Endothelial cell of umbilical vein (primary cell): ENCODE data around the gene TES. TPM values are rescaled to one million over a fixed set of nuclear protein-coding genes. Genes with fewer than 3 reads are reported as not detected.

ENCODE experiments used
- BruUV-seq: library from RNA; stranded (reverse); fragments of 400-500 nt; replicated peaks from 2 replicates; lab custom pipeline; 2021; lab: Mats Ljungman, UMichigan
- CTCF ChIA-PET: fragments of 300-600, 350-600 bp; sonication (Branson Sonifier 250); formaldehyde crosslinking; loops from one replicate; lab custom pipeline; 2021; ENCODE audit warnings: antibody characterized with exemption, inconsistent platforms; lab: Charles Lee
- POLR2A ChIA-PET: fragments of 300-600, 350-600 bp; sonication (Branson Sonifier 250); formaldehyde crosslinking; loops from one replicate; lab custom pipeline; 2021; ENCODE audit warnings: antibody characterized with exemption, inconsistent platforms; lab: Charles Lee
- DNase-seq: peaks from one replicate; pipeline ENCODE4 v3.0.0-alpha.2; 2011; ENCODE audit warnings: low read depth, low spot score
- FAIRE-seq: peaks from 2 replicates; lab custom pipeline; 2011; peaks lifted over from hg19 to GRCh38; lab: Jason Lieb, UNC
- H2AFZ ChIP-seq: 2 replicates; pipeline ENCODE4 v1.6.0; 2012; ENCODE audit warnings: low read depth, low read length, control low read depth, inconsistent platforms
- H3K27ac ChIP-seq: 2 replicates; pipeline ENCODE4 v1.5.1; 2011; ENCODE audit warnings: low read depth, mild to moderate bottlenecking, control low read depth, low read length, moderate library complexity; ENCODE audit not compliant: insufficient read depth
- H3K27me3 ChIP-seq, 2 experiments: 2 replicates each; pipeline versions ENCODE4 v1.6.0 to v1.6.1; 2011; ENCODE audit warnings: low read length in 2 of 2, mixed read lengths in 1 of 2; ENCODE audit not compliant: control insufficient read depth in 2 of 2, insufficient read depth in 2 of 2
- H3K36me3 ChIP-seq, 2 experiments: 2 replicates in 1 of 2; 3 replicates in 1 of 2; pipeline ENCODE4 v1.5.1; 2011; ENCODE audit warnings: low read length in 2 of 2, mild to moderate bottlenecking in 1 of 2, moderate library complexity in 1 of 2; ENCODE audit not compliant: control insufficient read depth in 2 of 2, insufficient read depth in 2 of 2; ENCODE audit errors: extremely low read depth in 1 of 2
- H3K4me1 ChIP-seq: 3 replicates; pipeline ENCODE4 v1.5.1; 2011; ENCODE audit warnings: mild to moderate bottlenecking, low read length; ENCODE audit not compliant: control insufficient read depth, insufficient read depth; ENCODE audit errors: extremely low read depth
- H3K4me2 ChIP-seq: 2 replicates; pipeline ENCODE4 v1.6.1; 2011; ENCODE audit warnings: low read length, control low read depth, mixed read lengths; ENCODE audit not compliant: insufficient read depth
- H3K4me3 ChIP-seq, 3 experiments: fragments of 200-600 bp in 1 of 3; sonication (generic), shearing (Covaris generic) in 1 of 3; replicated peaks in 1 of 3; 2 replicates each; pipeline ENCODE4 v1.5.1; 2011 to 2016; ENCODE audit warnings: control low read depth in 3 of 3, low read length in 3 of 3, mild to moderate bottlenecking in 2 of 3, inconsistent platforms in 1 of 3, low read depth in 1 of 3, moderate library complexity in 1 of 3; ENCODE audit not compliant: insufficient read depth in 1 of 3
- H3K79me2 ChIP-seq: 2 replicates; pipeline ENCODE4 v1.6.0; 2012; ENCODE audit warnings: low read length, inconsistent platforms; ENCODE audit not compliant: control insufficient read depth, insufficient read depth
- H3K9ac ChIP-seq: replicated peaks from 2 replicates; pipeline ENCODE3; 2011; ENCODE audit warnings: low read length, control low read depth; ENCODE audit not compliant: insufficient read depth; ENCODE audit errors: extremely low read depth
- H3K9me1 ChIP-seq: replicated peaks from 3 replicates; pipeline ENCODE4 v1.6.0; 2011; ENCODE audit warnings: mild to moderate bottlenecking, low read length; ENCODE audit not compliant: control insufficient read depth, insufficient read depth; ENCODE audit errors: extremely low read depth
- H3K9me3 ChIP-seq: replicated peaks from 2 replicates; pipeline ENCODE4 v1.5.1; 2012; ENCODE audit warnings: low read length, inconsistent platforms; ENCODE audit not compliant: control insufficient read depth, insufficient read depth
- H4K20me1 ChIP-seq: replicated peaks from 2 replicates; pipeline ENCODE3; 2011; ENCODE audit warnings: mild to moderate bottlenecking, low read length; ENCODE audit not compliant: control insufficient read depth, insufficient read depth; ENCODE audit errors: extremely low read depth
- CTCF ChIP-seq, 2 donors: IDR thresholded peaks; 1 replicate in 1 of 2; 2 replicates in 1 of 2; pipeline ENCODE4 v1.5.1; 2011; ENCODE audit warnings: low read length in 2 of 2, mild to moderate bottlenecking in 2 of 2, moderate library complexity in 2 of 2, control low read depth in 1 of 2, inconsistent platforms in 1 of 2, low read depth in 1 of 2; ENCODE audit not compliant: insufficient read depth in 1 of 2; ENCODE audit errors: extremely low read depth in 1 of 2
- EZH2 ChIP-seq: IDR thresholded peaks from 2 replicates; pipeline ENCODE4 v1.6.1; 2012; ENCODE audit warnings: borderline replicate concordance, low read depth, mild to moderate bottlenecking, moderate library complexity, low read length, inconsistent platforms; ENCODE audit not compliant: severe bottlenecking
- FOS ChIP-seq: IDR thresholded peaks from 2 replicates; pipeline ENCODE4 v1.6.1; 2011; ENCODE audit warnings: mild to moderate bottlenecking, low read length, moderate library complexity, borderline replicate concordance; ENCODE audit not compliant: insufficient read depth
- GATA2 ChIP-seq: IDR thresholded peaks from 2 replicates; pipeline ENCODE4 v1.7.0; 2011; ENCODE audit warnings: low read depth, mild to moderate bottlenecking, moderate library complexity, mixed read lengths, low read length; ENCODE audit not compliant: insufficient read length, insufficient read depth
- JUN ChIP-seq: IDR thresholded peaks from 2 replicates; pipeline ENCODE4 v1.6.1; 2011; ENCODE audit warnings: borderline replicate concordance, low read depth; ENCODE audit not compliant: insufficient read length, insufficient read depth
- MYC ChIP-seq: IDR thresholded peaks from one replicate; pipeline ENCODE4 v1.6.1; 2011; ENCODE audit warnings: mild to moderate bottlenecking, low read depth, low read length
- POLR2A ChIP-seq: IDR thresholded peaks from 2 replicates; pipeline ENCODE4 v1.6.1; 2012; ENCODE audit warnings: low read depth, mild to moderate bottlenecking, control low read depth, low read length
- POLR2AphosphoS5 ChIP-seq: IDR thresholded peaks from 2 replicates; pipeline ENCODE4 v1.6.1; 2012; ENCODE audit warnings: low read depth, mild to moderate bottlenecking, control low read depth, low read length, moderate library complexity; ENCODE audit not compliant: insufficient read depth
- dilution Hi-C: fragments of 300-500 bp; cut with MboI; formaldehyde crosslinking; loops from one replicate; pipeline ENCODE4 v1.15.0; 2019; ENCODE audit warnings: low sequenced_read_pairs; ENCODE audit not compliant: extremely low pct_ligation_motif_present
- intact Hi-C: fragments of 100-400 bp; cut with micrococcal nuclease; formaldehyde crosslinking; loops from one replicate; pipeline ENCODE4 v1.10.0; 2022
- polyA plus RNA-seq, 4 experiments: library from polyadenylated mRNA; depleted of rRNA in 3 of 4; stranded (reverse) in 3 of 4; unstranded in 1 of 4; fragments of >200 nt; gene quantifications; 2 replicates each; pipeline versions ENCODE4 v1.2.1 to v1.2.3, GENCODE V29; 2011 to 2012; ENCODE audit warnings: missing spikeins in 1 of 4
- total RNA-seq: library from RNA; stranded (reverse); gene quantifications from 2 replicates; pipeline ENCODE4 v1.2.3, GENCODE V29; 2021
- TF ChIP-seq, protein P1 (sequence below): IDR thresholded peaks from 2 replicates; pipeline ENCODE4 v1.6.1; 2011; ENCODE audit not compliant: insufficient read depth, insufficient read length

Gene TES
- total and polyA plus RNA-seq, 2 donors (not counting 3 experiments of a cell fraction or from before 2014, with no cell fraction given), result 35.3 to 50.5 TPM

DNA sequence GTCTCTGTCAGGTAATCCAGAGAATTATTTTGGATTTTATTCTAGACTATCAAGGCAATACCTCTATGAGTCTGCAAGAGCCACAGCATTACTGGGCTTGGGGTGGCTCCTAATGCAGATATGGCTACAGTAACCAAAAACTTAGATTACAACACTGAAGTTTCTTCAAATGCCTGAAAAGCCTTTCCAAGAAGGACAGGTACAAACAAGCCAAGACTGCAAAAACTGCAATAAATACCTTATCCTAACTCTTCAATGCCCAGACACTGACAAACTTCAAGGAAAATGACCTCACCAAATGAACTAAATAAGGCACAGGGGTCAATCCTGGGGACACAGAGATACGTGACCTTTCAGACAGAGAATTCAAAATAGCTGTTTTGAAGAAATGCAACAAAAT lies 82.0 kb downstream of the TES start:
- intact Hi-C loops, result no loop called here
- no peak for FAIRE-seq
- Histone ChIP-seq H4K20me1 (no peaks in the 10 kb centered on the region), H3K36me3 (peaks cover 2% of the 10 kb centered on the region in 2 experiments), H3K79me2 (peaks cover 82% of the 10 kb centered on the region), H3K9me1 (no peaks in the 10 kb centered on the region), H3K4me1 (peaks cover 17% of the 10 kb centered on the region), H3K4me2 (no peak overlapping the region), H3K9ac (no peak overlapping the region), H3K4me3 (no peak overlapping the region), H3K27me3 (no peaks in the 10 kb centered on the region), H3K27ac (no peak overlapping the region), H3K9me3 (no peaks in the 10 kb centered on the region), H2AFZ (no peak overlapping the region)
- TF ChIP-seq FOS (no peak), CTCF (IDR thresholded peaks at IDR 0.05; ENCODE audit: extremely low read depth in 1 of 2, insufficient read depth in 1 of 2, low read depth in 1 of 2, low read length in 2 of 2) (no peak), JUN (no peak), POLR2A (no peak), POLR2AphosphoS5 (no peak), EZH2 (no peak), MYC (no peak), GATA2 (no peak)
- TF ChIP-seq, protein P1, sequence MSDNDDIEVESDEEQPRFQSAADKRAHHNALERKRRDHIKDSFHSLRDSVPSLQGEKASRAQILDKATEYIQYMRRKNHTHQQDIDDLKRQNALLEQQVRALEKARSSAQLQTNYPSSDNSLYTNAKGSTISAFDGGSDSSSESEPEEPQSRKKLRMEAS, result no peak
- BruUV-seq, result no TSS peak
- ChIA-PET CTCF (interaction anchor here (1.5 to 1.6 kb wide), 3 partner anchors 10 to 14 kb away, joined by 3 to 4 read pairs (median 4); no protein-coding TSS in a partner anchor), POLR2A (no interaction called here)
- DNase-seq, result no peak
- dilution Hi-C loops, result no loop called here
